ENCODE measurements around the gene CDK5R1. TPM values are rescaled to one million over a fixed set of nuclear protein-coding genes. Genes with fewer than 3 reads are reported as not detected.

Gene CDK5R1
- total RNA-seq, 1 donor from 2014 or later = 1.3 TPM

DNA sequence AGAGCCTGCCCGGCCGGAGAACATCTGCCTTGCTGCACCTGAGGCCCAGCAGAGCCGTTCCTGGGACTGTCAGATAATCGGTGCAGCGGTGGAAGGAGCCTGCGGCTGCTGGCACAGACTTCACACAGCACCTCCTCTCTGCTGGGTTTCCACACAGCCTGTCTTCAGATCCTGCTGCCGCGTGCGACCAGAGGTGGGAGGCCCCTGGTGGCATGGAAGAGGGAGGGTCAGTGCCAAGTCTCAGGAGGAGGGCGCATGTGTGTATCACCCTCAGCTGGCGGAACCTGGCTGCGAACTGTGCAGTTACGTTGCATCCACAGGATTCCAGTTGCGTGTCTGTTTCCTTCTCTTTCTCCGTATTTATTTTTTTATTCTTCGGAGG is 3.3 kb downstream of the CDK5R1 start:
- ATAC-seq = no peak
- H3K27ac ChIP-seq = no peak overlapping the region
- H3K9me3 ChIP-seq = no peaks in the 10 kb centered on the region
- no peak overlapping the region for H3K4me3 ChIP-seq
- TF ChIP-seq CTCF (IDR thresholded peaks at IDR 0.05) = no peak
- intact Hi-C loops (cut with DNase I) = no loop called here
- H3K27me3 ChIP-seq (ENCODE audit: low read depth) = no peaks in the 10 kb centered on the region
- no peak for DNase-seq
- peaks cover 46% of the 10 kb centered on the region for H3K4me1 ChIP-seq
- H3K36me3 ChIP-seq = no peaks in the 10 kb centered on the region

DNA sequence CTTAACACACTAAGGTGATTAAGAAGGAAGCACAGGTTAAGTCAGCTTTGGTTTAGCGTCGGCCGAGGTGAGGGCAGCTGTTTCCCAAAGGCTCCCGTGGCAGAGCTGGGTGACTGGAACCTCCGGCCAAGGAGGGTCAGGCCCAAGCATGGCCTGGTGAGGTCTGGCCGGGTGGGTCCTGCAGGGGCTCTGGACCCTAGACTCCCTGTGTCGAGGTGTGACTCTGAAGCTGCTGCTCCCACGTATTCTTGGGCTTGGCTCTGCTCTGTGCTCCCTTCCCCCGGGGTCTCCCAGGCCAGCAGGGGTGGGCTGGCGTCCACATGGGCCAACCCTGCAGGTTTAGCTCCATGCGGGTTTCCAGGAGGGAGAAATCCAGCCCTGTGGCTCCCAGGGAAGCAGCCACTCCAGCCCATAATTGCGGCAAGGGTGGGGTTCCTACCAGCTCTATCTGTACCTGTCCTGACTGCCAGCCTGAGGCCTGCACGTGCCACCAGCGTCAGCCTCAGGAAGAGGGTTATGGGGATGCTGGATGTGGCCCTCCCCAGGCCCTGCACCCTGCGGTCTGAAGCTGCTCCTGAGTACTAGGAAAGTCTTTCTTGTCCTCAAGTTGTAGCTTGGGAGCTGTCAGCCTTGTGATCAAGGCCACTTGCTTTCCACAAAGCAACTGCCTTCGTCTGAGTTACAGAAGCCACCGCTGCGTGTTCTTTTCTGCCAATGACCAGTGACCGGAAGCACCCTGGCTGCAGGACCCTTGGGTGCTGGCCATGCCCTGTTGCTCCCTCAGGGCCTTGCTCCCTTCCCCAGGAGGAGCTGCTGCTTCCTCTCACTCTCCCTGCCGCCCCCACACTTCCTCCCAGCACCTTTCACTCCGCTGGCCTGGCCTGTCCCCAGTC is 4.8 kb downstream of the CDK5R1 start:
- Histone ChIP-seq H3K36me3 (no peaks in the 10 kb centered on the region), H3K9me3 (no peaks in the 10 kb centered on the region), H3K27me3 (ENCODE audit: low read depth) (no peaks in the 10 kb centered on the region), H3K4me1 (peaks cover 45% of the 10 kb centered on the region), H3K4me3 (no peak overlapping the region), H3K27ac (no peak overlapping the region)
- intact Hi-C loops (cut with DNase I) = no loop called here
- no peak for TF ChIP-seq CTCF (IDR thresholded peaks at IDR 0.05)
- ATAC-seq (no peak), DNase-seq (no peak)

DNA sequence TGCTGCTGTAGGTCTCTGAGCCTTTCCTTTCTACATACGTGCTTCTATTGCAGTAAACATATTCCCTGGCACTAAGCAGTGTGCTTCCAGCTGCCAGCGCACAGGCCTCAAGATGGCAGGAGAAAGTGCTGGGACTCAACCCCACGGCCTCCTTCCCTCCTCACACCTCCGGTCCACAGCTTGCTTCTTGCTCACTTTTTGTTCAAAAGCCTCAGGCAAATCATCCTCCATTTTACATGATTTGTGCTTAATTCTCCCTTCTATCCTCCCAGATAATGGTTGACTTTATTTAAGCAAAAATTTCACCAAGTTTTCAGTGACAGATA is 5.4 kb downstream of the CDK5R1 start:
- DNase-seq (no peak), ATAC-seq (no peak)
- Histone ChIP-seq H3K4me1 (peaks cover 45% of the 10 kb centered on the region), H3K36me3 (no peaks in the 10 kb centered on the region), H3K27me3 (ENCODE audit: low read depth) (no peaks in the 10 kb centered on the region), H3K4me3 (no peak overlapping the region), H3K27ac (no peak overlapping the region), H3K9me3 (no peaks in the 10 kb centered on the region)
- TF ChIP-seq CTCF (IDR thresholded peaks at IDR 0.05) = no peak
- intact Hi-C loops (cut with DNase I) = no loop called here

- intact Hi-C loops (cut with DNase I) = no loop called here
- Histone ChIP-seq H3K27ac (no peak overlapping the region), H3K4me3 (no peak overlapping the region), H3K4me1 (peaks cover 39% of the 10 kb centered on the region), H3K36me3 (no peaks in the 10 kb centered on the region), H3K27me3 (ENCODE audit: low read depth) (no peaks in the 10 kb centered on the region), H3K9me3 (no peaks in the 10 kb centered on the region)
- TF ChIP-seq CTCF (IDR thresholded peaks at IDR 0.05) = no peak
- ATAC-seq = no peak
- no peak for DNase-seq
Observed at GRCh38 chr17:32492648-32493289, 6.0 kb downstream of the CDK5R1 start.

GRCh38 chr17:32493571-32493970 is 6.8 kb downstream of the CDK5R1 start:
- TF ChIP-seq CTCF (IDR thresholded peaks at IDR 0.05) = no peak
- no peak for ATAC-seq
- no peaks in the 10 kb centered on the region for H3K9me3 ChIP-seq
- peaks cover 37% of the 10 kb centered on the region for H3K4me1 ChIP-seq
- H3K36me3 ChIP-seq = no peaks in the 10 kb centered on the region
- H3K27me3 ChIP-seq (ENCODE audit: low read depth) = no peaks in the 10 kb centered on the region
- H3K27ac ChIP-seq = no peak overlapping the region
- intact Hi-C loops (cut with DNase I) = no loop called here
- DNase-seq = no peak
- no peak overlapping the region for H3K4me3 ChIP-seq
